Jurkat, Clone E6-1 (cell line): ENCODE results near the gene P4HA3. TPM values are rescaled to one million over a fixed set of nuclear protein-coding genes. Genes with fewer than 3 reads are reported as not detected.
"Not testable (repeated sequence)": the region's sequence is repeated elsewhere in the genome, so short reads cannot be mapped to it uniquely, and the experiment has no call there.

Source experiments
- DNase-seq: peaks from one replicate; pipeline ENCODE4 v3.0.0-alpha.2; 2011; ENCODE audit warnings: low read depth, low spot score
- H3K4me3 ChIP-seq: 2 replicates; pipeline ENCODE4 v1.5.1; 2011; ENCODE audit warnings: mild to moderate bottlenecking, low read length, control low read depth, moderate library complexity
- polyA plus RNA-seq: library from polyadenylated mRNA; unstranded; fragments of >200 nt; gene quantifications from one replicate; pipeline ENCODE4 v1.2.1, GENCODE V29; 2012; ENCODE audit warnings: missing spikeins; ENCODE audit not compliant: insufficient read length, insufficient read depth

The P4HA3 gene
- polyA plus RNA-seq: not detected

DNA sequence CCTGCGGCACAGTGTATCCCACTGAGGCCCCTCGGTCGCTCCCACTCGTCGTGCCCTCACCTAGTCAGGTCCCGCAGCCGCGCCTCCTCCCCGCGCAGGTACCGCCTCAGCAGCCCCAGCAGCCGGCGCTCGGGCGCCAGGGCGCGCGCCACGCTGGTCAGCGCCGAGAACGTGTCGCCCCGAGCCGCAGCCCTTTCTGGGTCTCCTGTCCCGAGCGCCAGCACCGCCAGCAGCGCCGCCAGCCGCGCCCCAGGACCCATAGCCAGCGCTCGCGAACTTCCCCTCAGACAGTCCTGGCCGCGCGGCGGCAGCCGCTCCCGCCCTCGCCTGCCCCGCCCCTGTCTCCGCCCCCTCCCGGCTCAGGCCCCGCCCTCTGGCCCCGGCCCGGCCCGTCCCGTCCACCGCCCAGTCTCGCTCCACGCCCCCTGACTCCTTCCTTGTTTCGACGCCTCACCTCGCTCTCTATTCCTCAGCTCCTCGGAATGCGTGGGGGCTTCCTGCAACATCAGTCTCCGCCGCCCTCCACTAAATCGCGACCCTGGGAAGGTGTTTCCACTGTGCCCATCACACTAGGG, at the start of gene P4HA3:
P4HA3 (minus strand) TSS at position 289 of the 575 bp plus-strand sequence; CDS start at position 260, 29 bp downstream.
- H3K4me3 ChIP-seq: no peak within 1 kb of the TSS
- no peak for DNase-seq

- H3K4me3 ChIP-seq: no peak overlapping the region
- DNase-seq: no peak
These were observed 46.0 kb upstream of the P4HA3 start for GRCh38 chr11:74357449-74357848.

DNA sequence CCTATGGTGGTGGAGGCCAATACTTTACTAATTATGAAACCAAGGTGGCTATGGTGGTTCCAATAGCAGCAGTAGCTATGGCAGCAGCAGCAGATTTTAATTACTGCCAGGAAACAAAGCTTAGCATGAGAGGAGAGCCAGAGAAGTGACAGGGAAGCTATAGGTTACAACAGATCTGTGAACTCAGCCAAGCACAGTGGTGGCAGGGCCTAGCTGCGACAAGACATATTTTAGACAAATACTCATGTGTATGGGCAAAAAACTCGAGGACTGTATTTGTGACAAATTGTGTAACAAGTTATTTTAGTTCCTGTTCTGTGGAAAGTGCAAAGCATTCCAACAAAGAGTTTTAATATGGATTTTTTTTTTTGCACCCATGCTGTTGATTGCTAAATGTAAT, 44.2 kb upstream of the P4HA3 start:
- no peak for DNase-seq
- no peak overlapping the region for H3K4me3 ChIP-seq

- DNase-seq: no peak
- no peak overlapping the region for H3K4me3 ChIP-seq
These were observed 42.6 kb upstream of the P4HA3 start for GRCh38 chr11:74354036-74354435.

- H3K4me3 ChIP-seq: no peak overlapping the region
These were observed 35.9 kb upstream of the P4HA3 start for GRCh38 chr11:74347381-74347780.

DNA sequence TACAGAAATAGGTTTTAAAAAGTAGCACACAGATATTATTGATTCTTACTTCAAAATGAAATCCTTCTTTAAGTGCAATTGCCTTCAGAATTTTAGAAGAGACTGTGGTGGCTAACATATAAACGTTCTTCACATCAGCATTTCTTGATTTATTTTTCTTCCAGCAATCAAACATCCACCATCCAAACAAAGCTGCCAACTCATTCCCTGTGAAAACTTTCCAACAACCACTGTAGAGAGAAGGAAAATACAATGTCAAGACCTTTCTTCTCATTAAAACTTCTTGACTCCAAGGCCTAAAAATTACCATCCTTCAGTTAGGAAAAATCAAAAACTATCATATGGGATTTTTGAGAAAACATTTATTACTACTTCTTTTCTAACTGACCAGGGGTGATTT, 34.0 kb upstream of the P4HA3 start:
- no peak for DNase-seq
- no peak overlapping the region for H3K4me3 ChIP-seq

More at GRCh38 chr11:74347381-74347780, 35.9 kb upstream of the P4HA3 start:
- no peak for DNase-seq

GRCh38 chr11:74341921-74342320, 30.5 kb upstream of the P4HA3 start:
- no peak overlapping the region for H3K4me3 ChIP-seq
- no peak for DNase-seq

DNA sequence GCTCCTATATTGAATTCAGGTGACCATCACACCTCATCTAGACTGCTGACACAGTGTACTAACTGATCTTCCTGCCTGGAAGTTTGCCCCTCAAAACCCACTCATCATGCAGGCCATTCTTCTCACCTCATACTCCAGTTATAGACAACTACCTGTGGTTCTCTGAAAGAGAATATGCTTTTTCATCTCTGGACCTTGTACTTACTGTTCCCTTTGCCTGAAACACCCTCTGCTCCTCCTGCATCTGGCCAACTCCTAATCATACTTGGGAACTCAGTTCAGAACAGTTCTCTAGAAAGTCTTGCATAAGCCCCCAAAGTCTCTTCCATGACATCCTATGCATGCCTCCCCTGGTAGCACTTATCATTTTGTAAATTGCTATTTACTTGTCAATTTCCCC, 28.2 kb upstream of the P4HA3 start:
- no peak for DNase-seq
- H3K4me3 ChIP-seq: no peak overlapping the region

DNA sequence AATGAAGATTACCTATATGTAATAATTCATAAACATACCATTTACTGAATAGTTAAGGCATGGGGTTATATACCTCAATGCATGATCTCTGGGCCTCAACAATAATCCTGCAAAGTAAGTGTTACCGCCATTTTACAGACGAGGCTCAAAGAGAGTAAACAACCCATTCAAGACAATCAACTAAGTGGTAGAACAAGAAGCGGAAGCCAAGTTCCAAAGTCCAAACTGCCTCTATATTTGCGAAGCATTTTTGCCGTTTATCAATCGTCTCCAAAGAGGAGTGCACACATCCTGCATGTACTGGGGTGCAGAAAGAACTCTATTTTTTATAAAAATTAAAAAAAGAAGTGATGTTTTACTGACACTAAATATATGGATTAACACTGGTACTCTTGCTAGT, 27.5 kb upstream of the P4HA3 start:
- no peak for DNase-seq
- no peak overlapping the region for H3K4me3 ChIP-seq

DNA sequence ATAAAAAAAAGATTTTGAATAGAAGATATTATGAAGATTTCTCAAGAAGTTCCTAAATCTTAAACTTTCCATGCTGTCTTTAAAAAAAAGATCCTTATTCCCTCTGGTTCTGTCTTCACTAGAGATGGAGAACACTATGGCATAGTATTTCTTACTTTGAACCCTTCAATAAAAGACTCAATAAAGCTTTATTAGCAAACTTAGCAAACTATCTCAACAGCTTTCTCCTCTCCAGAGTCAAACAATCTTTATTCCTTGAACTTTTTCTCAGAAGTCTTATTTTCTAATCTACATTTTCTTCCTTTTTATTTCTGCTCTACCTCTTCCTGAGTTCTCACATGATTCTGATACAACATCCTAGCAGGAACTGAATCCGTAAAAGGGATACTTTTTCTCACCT, 21.8 kb upstream of the P4HA3 start:
- H3K4me3 ChIP-seq: no peak overlapping the region
- no peak for DNase-seq

DNA sequence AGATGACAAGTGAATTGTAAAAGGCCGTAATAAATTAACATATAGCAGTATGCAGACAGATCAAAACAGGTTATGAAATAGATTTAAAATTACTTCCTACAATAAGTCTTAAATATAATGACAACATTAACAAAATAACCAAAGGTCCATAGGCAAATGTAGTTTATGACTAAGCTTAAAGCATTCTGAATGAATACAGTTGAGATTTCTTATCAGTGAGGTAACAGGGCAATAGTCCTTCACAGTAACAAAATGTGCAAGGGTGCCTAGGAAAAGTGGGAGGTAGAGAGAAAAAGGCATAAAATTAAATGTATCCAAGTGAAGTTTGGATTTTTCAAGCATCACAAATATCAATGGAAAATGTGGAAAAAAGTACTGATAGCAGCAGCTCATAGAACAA, 20.9 kb upstream of the P4HA3 start:
- no peak overlapping the region for H3K4me3 ChIP-seq
- DNase-seq: no peak

GRCh38 chr11:74331000-74331399, 19.6 kb upstream of the P4HA3 start:
- not testable (repeated sequence) for DNase-seq

GRCh38 chr11:74330075-74330858, 18.8 kb upstream of the P4HA3 start:
- DNase-seq: no peak
- H3K4me3 ChIP-seq: no peak overlapping the region

More at GRCh38 chr11:74331000-74331399, 19.6 kb upstream of the P4HA3 start:
- not testable (repeated sequence) for H3K4me3 ChIP-seq

GRCh38 chr11:74327076-74327475, 15.6 kb upstream of the P4HA3 start:
- DNase-seq: no peak
- H3K4me3 ChIP-seq: no peak overlapping the region

GRCh38 chr11:74326665-74327064, 15.2 kb upstream of the P4HA3 start:
- no peak for DNase-seq
- no peak overlapping the region for H3K4me3 ChIP-seq

DNA sequence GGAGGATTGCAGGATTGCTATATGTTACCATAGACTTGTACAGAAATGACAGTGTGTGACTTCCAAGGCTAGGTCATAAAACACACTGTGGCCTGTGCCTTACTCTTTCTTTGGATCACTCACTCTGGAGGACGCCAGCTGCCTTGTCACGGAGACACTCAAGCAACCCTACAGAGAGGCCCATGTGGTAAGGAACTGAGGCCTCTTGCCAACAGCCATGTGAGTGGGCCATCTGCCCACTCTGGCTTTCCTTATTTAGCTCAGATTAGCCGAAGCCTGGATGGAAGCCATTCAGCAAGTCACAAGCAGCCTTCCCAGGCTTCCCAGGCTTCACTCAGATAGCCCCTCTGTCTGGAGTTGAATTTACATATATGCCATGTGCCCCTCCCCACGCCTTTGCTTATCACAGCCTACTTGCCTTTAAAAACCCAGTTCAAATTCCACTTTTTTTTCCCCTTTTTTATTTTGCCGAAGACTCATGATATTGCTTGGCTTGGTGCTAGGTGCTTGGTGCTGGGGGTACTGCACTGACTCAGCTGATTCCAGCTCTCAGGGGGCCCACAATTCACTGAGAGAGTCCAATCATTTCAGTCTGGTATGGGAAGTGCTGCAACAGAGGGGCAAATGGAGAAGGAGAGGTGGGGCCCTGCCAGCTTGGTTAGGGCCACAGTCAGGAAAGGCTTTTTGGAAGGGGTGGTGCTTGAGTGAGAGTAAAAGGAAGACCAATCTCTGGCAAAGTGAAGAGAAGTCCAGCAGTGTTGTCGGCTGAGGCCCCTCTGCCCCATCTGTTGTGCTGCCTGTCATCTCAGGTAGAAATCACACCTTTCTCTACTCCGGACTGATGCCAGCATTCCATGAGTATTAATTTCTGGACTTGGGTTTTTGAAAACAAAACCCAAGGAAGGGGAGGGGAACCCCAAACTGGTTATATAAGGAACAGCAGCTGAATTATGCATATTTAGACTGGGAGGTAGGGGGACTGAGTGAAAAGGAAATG, 14.5 kb upstream of the P4HA3 start:
- H3K4me3 ChIP-seq: no peak overlapping the region
- no peak for DNase-seq

DNA sequence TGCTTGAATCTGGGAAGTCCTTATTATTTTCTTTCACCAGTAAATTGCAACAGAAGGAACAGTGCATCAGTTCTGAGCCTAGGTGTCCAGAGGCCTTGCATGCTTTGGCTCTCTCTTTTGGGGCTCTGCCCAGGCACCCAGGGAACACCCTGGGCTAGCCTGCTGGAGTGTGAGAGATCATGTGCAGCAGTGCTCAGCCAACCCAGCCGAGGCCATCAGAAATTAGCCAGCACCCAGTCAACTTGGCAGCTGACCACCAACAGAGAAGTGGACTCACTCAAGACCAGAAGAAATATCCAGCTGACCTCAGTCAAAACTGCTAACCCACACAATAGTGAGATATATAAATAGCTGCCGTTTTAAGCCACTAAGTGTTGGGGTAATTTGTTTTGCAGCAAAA, 11.2 kb upstream of the P4HA3 start:
- H3K4me3 ChIP-seq: no peak overlapping the region
- DNase-seq: no peak

DNA sequence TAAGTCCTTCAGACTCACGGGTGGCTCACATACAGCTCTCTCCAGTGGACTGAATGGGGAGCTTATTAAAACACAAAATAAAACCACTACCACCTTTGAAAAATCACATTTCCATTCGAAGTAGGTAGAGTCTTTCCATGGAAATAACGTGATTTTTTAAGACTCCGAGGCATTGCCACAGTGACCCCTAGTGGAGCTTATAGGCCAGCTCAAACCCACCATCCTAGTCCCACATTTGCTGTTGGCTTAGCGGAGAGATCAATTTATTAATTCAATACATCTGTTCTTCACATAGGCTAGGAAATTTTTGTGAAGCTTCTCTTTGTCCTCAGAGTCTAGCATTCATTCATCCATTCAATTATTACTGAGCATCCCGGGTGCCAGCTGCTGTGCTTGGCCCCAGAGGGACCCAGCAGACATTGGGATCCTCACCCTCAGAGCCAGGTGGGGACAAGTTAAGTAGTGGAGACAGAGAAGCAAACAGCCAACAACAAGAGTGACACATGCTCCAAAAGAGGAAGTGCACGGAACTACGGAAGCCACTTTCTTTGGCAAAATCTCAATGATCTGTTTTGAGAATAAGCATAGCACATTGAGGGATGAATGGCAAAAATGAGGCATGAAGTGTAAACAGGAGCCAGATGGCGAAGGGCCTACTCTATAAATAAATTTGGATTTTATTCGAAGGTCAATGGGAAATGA, 10.2 kb upstream of the P4HA3 start:
- DNase-seq: peak; percentile 39
- no peak overlapping the region for H3K4me3 ChIP-seq

- H3K4me3 ChIP-seq: no peak overlapping the region
- no peak for DNase-seq
These were observed 9.1 kb upstream of the P4HA3 start for GRCh38 chr11:74320538-74320937.
